Measurements from ENCODE around the gene CNNM4. TPM values are rescaled to one million over a fixed set of nuclear protein-coding genes. Genes with fewer than 3 reads are reported as not detected.

CNNM4 gene
- total RNA-seq, 1 experiment from 2014 or later, result 28.3 TPM

DNA sequence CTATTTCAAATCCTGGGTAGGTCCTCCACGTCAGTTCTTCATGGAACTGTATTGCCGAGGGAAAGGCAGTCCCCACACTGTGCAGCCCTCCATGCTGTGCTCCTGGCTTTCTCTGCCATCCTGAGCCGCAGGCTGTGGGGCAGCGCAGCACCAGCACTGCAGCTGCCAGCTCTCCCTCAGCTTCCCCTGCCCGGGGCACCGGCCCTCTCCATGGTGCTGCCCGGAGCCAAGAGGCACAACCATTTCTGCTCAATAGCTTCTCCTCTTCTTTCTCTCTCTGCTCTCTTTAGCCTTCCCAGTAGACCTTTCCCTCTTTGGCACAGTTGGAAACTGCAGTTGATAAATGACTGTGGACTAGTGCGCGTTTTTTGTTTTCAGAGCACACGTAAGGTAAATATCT, 71.0 kb downstream of the CNNM4 start:
- Mint-ChIP-seq H3K9me3 (ENCODE audit: unreplicated experiment) (no peaks in the 10 kb centered on the region), H3K36me3 (ENCODE audit: insufficient read depth, unreplicated experiment) (peaks cover 97% of the 10 kb centered on the region), H3K4me1 (ENCODE audit: low read depth, unreplicated experiment) (peaks cover 44% of the 10 kb centered on the region), H3K4me3 (ENCODE audit: unreplicated experiment) (peak overlapping the region; percentile 8), H3K27ac (ENCODE audit: unreplicated experiment) (peak overlapping the region; percentile 95), H3K27me3 (ENCODE audit: insufficient read depth, unreplicated experiment) (no peaks in the 10 kb centered on the region)
- DNase-seq, result peak in 1 of 2 experiments; percentile 42
- peaks cover 27% of the 10 kb centered on the region for H3K4me1 ChIP-seq
- intact Hi-C loops (cut with micrococcal nuclease; ENCODE audit: unreplicated experiment), result loop anchor here (1.0 kb wide), 2 partner anchors 7 to 12 kb away; no protein-coding TSS in a partner anchor
- ChIA-PET CTCF (interaction anchor here (1.2 kb wide), 1 partner anchor 26 kb away, joined by 6 read pairs; the partner anchor contains the start of gene ANKRD39), POLR2A (interaction anchor here (1.0 kb wide), 1 partner anchor 11 kb away, joined by 3 read pairs; no protein-coding TSS in a partner anchor)
- BruUV-seq (replicated peaks), result no TSS peak
- no peaks in the 10 kb centered on the region for H3K9me3 ChIP-seq
- peaks cover 11% of the 10 kb centered on the region for H3K36me3 ChIP-seq (ENCODE audit: control insufficient read depth, insufficient read depth, low read length)
- no peaks in the 10 kb centered on the region for H3K27me3 ChIP-seq (replicated peaks; ENCODE audit: control insufficient read depth, insufficient read depth, low read length)
- no peak overlapping the region for H3K4me3 ChIP-seq (ENCODE audit: low read depth, low read length)
- TF ChIP-seq CTCF (IDR thresholded peaks at IDR 0.05; ENCODE audit: insufficient read depth in 1 of 2, low read depth in 1 of 2, low read length in 1 of 2, severe bottlenecking in 1 of 2, unreplicated experiment in 1 of 2), result no peak

GRCh38 chr2:96832408-96832753, 71.7 kb downstream of the CNNM4 start:
- H3K9me3 ChIP-seq, result no peaks in the 10 kb centered on the region
- TSS peak; percentile 33 for BruUV-seq (replicated peaks)
- H3K4me1 ChIP-seq, result peaks cover 30% of the 10 kb centered on the region
- H3K27me3 ChIP-seq (replicated peaks; ENCODE audit: control insufficient read depth, insufficient read depth, low read length), result no peaks in the 10 kb centered on the region
- H3K36me3 ChIP-seq (ENCODE audit: control insufficient read depth, insufficient read depth, low read length), result peaks cover 11% of the 10 kb centered on the region
- DNase-seq, result no peak
- H3K27me3 Mint-ChIP-seq (ENCODE audit: insufficient read depth, unreplicated experiment), result no peaks in the 10 kb centered on the region
- intact Hi-C loops (cut with micrococcal nuclease; ENCODE audit: unreplicated experiment), result loop anchor here (1.0 kb wide), 2 partner anchors 8 to 13 kb away; no protein-coding TSS in a partner anchor
- no peak overlapping the region for H3K4me3 ChIP-seq (ENCODE audit: low read depth, low read length)
- no peaks in the 10 kb centered on the region for H3K9me3 Mint-ChIP-seq (ENCODE audit: unreplicated experiment)
- TF ChIP-seq CTCF (IDR thresholded peaks at IDR 0.05; ENCODE audit: insufficient read depth in 1 of 2, low read depth in 1 of 2, low read length in 1 of 2, severe bottlenecking in 1 of 2, unreplicated experiment in 1 of 2), result no peak
- ChIA-PET POLR2A (interaction anchor here (0.6 kb wide), 1 partner anchor 13 kb away, joined by 3 read pairs; no protein-coding TSS in a partner anchor), CTCF (interaction anchor here (1.2 kb wide), 1 partner anchor 26 kb away, joined by 6 read pairs; the partner anchor contains the start of gene ANKRD39)
- H3K4me3 Mint-ChIP-seq (ENCODE audit: unreplicated experiment), result peak overlapping the region; percentile 65
- peaks cover 51% of the 10 kb centered on the region for H3K4me1 Mint-ChIP-seq (ENCODE audit: low read depth, unreplicated experiment)
- H3K36me3 Mint-ChIP-seq (ENCODE audit: insufficient read depth, unreplicated experiment), result peaks cover 91% of the 10 kb centered on the region
- H3K27ac Mint-ChIP-seq (ENCODE audit: unreplicated experiment), result peak overlapping the region; percentile 95

GRCh38 chr2:96832754-96833507, 72.2 kb downstream of the CNNM4 start:
- Mint-ChIP-seq H3K4me3 (ENCODE audit: unreplicated experiment) (peak overlapping the region; percentile 65), H3K9me3 (ENCODE audit: unreplicated experiment) (no peaks in the 10 kb centered on the region), H3K27ac (ENCODE audit: unreplicated experiment) (peak overlapping the region; percentile 95), H3K36me3 (ENCODE audit: insufficient read depth, unreplicated experiment) (peaks cover 86% of the 10 kb centered on the region), H3K27me3 (ENCODE audit: insufficient read depth, unreplicated experiment) (no peaks in the 10 kb centered on the region), H3K4me1 (ENCODE audit: low read depth, unreplicated experiment) (peaks cover 52% of the 10 kb centered on the region)
- Histone ChIP-seq H3K36me3 (ENCODE audit: control insufficient read depth, insufficient read depth, low read length) (peaks cover 10% of the 10 kb centered on the region), H3K4me3 (ENCODE audit: low read depth, low read length) (no peak overlapping the region), H3K27me3 (replicated peaks; ENCODE audit: control insufficient read depth, insufficient read depth, low read length) (no peaks in the 10 kb centered on the region), H3K9me3 (no peaks in the 10 kb centered on the region), H3K4me1 (peaks cover 34% of the 10 kb centered on the region)
- POLR2A ChIA-PET, result interaction anchor here (0.6 to 0.8 kb wide), 2 partner anchors 14 kb away, joined by 3 read pairs; no protein-coding TSS in a partner anchor
- no peak for TF ChIP-seq CTCF (IDR thresholded peaks at IDR 0.05; ENCODE audit: insufficient read depth in 1 of 2, low read depth in 1 of 2, low read length in 1 of 2, severe bottlenecking in 1 of 2, unreplicated experiment in 1 of 2)
- BruUV-seq (replicated peaks), result no TSS peak
- DNase-seq, result peak; percentile 87 to 92
- CTCF ChIA-PET, result interaction anchor here (0.5 to 1.8 kb wide), 6 partner anchors 9 to 171 kb away, joined by 3 to 6 read pairs (median 6); partner anchors contain the start of genes ANKRD39 and CNNM3
- intact Hi-C loops (cut with micrococcal nuclease; ENCODE audit: unreplicated experiment), result loop anchor here (1.0 kb wide), 2 partner anchors 9 to 14 kb away; no protein-coding TSS in a partner anchor
